Measurements from ENCODE around the gene PSAP.

PSAP gene

DNA sequence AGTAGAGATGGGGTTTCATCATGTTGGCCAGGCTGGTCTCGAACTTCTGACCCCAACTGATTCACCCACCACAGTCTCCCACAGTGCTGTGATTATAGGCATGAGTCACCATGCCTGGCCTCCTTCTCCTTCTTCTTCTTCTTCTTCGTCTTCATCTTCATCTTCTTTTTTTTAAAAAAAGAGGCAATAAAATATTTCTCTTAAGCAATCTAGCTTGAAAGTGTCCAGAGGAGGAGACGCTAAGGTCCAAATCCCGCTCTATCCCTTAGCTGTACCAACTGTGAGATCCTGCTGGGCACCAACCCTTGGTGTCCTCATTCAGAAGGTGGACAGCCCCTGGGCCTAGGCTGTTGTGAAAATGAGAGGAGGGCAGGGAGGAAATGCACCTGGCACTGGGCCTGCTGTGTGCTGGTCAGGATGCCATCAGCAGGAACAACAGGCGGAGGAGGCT, 13.9 kb upstream of the PSAP start:
- peaks cover 4% of the 10 kb centered on the region for H3K36me3 Mint-ChIP-seq (ENCODE audit: low read depth)
- H3K4me3 Mint-ChIP-seq: no peak overlapping the region
- H3K4me1 Mint-ChIP-seq: peaks cover 19% of the 10 kb centered on the region
- no peaks in the 10 kb centered on the region for H3K27me3 Mint-ChIP-seq (ENCODE audit: low read depth, poor library complexity)
- no peak for DNase-seq
- H3K9me3 Mint-ChIP-seq: peaks cover 13% of the 10 kb centered on the region
- TF ChIP-seq, protein P1, sequence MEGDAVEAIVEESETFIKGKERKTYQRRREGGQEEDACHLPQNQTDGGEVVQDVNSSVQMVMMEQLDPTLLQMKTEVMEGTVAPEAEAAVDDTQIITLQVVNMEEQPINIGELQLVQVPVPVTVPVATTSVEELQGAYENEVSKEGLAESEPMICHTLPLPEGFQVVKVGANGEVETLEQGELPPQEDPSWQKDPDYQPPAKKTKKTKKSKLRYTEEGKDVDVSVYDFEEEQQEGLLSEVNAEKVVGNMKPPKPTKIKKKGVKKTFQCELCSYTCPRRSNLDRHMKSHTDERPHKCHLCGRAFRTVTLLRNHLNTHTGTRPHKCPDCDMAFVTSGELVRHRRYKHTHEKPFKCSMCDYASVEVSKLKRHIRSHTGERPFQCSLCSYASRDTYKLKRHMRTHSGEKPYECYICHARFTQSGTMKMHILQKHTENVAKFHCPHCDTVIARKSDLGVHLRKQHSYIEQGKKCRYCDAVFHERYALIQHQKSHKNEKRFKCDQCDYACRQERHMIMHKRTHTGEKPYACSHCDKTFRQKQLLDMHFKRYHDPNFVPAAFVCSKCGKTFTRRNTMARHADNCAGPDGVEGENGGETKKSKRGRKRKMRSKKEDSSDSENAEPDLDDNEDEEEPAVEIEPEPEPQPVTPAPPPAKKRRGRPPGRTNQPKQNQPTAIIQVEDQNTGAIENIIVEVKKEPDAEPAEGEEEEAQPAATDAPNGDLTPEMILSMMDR (IDR thresholded peaks at IDR 0.05): no peak
- no peak overlapping the region for H3K27ac Mint-ChIP-seq

DNA sequence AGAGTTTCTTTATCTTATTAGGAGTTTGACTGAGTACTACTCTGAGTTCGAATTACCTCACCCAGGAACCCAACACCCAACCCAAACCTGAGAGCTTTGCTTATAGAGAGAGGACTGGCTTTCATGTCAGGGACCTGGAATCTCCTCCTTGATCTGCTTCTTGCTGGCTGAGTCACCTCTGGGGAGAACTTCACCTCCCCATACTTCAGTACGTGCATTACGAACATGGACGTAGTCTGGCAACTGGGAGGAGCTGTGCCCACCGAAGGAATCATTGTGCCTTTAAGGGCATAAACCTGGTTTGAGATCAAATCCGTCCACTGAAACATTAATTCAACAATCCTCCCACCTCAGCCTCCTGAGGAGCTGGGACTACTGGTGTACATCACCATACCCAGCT, 12.2 kb upstream of the PSAP start:
- Mint-ChIP-seq H3K36me3 (ENCODE audit: low read depth) (peaks cover under 1% of the 10 kb centered on the region), H3K27me3 (ENCODE audit: low read depth, poor library complexity) (peaks cover 2% of the 10 kb centered on the region), H3K4me3 (no peak overlapping the region), H3K27ac (peak overlapping the region; percentile 42), H3K9me3 (peaks cover 5% of the 10 kb centered on the region), H3K4me1 (peaks cover 20% of the 10 kb centered on the region)
- DNase-seq: no peak
- TF ChIP-seq, protein P1 (IDR thresholded peaks at IDR 0.05): no peak

DNA sequence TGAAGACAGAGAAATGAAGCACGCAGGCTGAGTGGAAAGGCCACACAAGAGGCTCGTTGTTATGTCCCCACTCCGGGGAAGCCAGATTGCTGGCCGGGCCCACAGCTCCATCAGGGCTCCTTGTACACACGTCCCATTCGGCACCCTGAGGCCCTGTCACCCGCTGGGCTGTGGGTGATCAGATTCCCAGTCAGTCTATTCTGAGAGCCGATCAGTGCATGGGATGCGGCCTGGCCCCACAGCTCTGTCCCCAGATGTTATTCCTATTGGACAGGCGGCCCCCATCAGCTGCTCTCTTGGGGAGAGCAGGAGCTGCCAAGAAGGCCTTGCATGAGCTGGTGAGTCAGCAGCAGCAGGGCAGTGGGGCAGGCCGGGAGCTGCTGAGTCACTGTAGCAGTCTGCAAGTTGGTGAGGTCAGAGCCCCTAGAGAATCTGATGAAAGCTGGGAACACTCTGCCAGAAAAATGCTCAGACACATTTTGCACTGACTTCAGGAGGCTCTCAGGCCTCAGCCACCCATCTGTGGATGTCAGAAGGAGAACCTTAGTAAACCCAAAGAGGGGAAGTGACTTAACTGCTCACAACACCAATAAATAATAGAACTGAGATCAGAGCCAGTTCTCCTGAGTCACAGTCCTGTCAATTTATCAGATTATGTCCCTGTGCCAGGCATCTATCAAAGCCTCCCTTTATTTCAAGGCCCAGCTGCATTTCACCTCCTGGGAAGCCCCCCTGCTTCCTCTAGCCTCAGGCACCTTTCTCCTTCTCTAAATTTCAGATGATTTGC, 9.4 kb upstream of the PSAP start:
- H3K36me3 Mint-ChIP-seq (ENCODE audit: low read depth): no peaks in the 10 kb centered on the region
- peaks cover 17% of the 10 kb centered on the region for H3K4me1 Mint-ChIP-seq
- H3K9me3 Mint-ChIP-seq: no peaks in the 10 kb centered on the region
- peak; percentile 51 for DNase-seq
- no peak overlapping the region for H3K4me3 Mint-ChIP-seq
- peaks cover 2% of the 10 kb centered on the region for H3K27me3 Mint-ChIP-seq (ENCODE audit: low read depth, poor library complexity)
- TF ChIP-seq, protein P1 (IDR thresholded peaks at IDR 0.05): no peak
- peak overlapping the region; percentile 98 for H3K27ac Mint-ChIP-seq

DNA sequence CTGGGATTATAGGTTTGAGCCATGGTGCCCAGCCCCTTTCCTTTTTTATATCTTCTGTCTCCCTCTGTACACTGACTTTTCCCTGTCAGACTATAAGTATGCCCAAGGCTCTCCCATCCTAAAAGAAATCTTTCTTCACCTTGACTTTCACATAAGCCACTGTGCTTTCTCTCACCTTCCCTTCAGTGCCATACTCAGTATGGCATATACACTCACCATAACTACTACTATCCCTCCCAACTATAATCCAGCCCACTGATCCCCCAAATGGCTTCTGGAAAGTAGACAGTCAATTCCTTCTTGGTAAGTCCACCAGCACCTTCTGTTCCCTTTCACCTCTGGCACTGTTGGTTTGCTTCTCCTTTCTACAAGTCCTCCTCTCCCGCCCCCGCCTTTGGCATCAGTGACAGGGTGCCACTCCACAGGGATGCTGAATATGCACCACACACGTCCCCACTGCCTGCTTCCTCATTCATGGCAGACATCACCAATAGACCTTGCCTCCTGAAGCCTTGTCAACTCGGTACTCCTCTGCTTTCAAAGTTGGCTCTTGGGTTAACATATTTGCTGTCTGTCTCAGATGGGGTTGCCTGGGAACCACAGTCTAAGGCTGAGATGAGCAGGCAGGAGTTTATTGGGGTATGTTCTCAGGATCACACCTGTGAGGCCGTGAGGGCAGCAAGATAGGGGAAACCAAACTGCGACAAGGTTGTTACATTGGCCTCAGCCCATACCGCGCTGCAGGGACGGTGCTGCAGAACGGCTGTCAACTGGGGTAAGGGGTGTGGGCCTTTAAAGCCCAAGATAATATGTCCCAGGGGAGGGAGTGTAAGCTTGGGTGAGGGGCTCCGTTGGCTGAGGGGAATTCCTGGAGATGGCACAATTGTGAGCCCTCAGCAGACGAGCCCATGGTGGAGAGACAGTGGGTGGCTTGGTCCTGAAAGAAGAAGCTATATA, 7.2 kb upstream of the PSAP start:
- peaks cover 12% of the 10 kb centered on the region for H3K4me1 Mint-ChIP-seq
- H3K27ac Mint-ChIP-seq: peak overlapping the region; percentile 3
- H3K9me3 Mint-ChIP-seq: no peaks in the 10 kb centered on the region
- H3K4me3 Mint-ChIP-seq: no peak overlapping the region
- peaks cover 2% of the 10 kb centered on the region for H3K27me3 Mint-ChIP-seq (ENCODE audit: low read depth, poor library complexity)
- H3K36me3 Mint-ChIP-seq (ENCODE audit: low read depth): no peaks in the 10 kb centered on the region
- TF ChIP-seq, protein P1 (IDR thresholded peaks at IDR 0.05): no peak
- DNase-seq: no peak

DNA sequence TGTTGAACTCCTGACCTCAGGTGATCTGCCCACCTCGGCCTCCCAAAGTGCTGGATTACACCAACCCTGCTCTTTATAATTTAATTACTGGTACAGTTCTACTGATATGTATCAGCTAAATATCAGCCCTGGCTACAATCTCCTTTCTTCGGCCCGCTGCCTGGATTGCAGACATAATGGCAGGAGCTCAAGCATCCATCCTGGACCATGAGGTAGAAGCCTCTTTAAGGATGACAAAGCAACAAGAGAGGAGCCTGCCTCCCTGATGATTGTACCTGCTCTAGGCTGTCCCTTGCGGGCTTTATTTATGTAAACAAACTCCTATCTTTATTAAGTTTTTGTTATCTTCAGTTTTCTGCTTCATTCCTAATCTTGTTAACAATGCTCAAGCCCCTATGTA, 5.6 kb upstream of the PSAP start:
- H3K4me1 Mint-ChIP-seq: peaks cover 19% of the 10 kb centered on the region
- no peak overlapping the region for H3K4me3 Mint-ChIP-seq
- H3K9me3 Mint-ChIP-seq: no peaks in the 10 kb centered on the region
- H3K27me3 Mint-ChIP-seq (ENCODE audit: low read depth, poor library complexity): peaks cover 2% of the 10 kb centered on the region
- DNase-seq: no peak
- H3K27ac Mint-ChIP-seq: no peak overlapping the region
- no peaks in the 10 kb centered on the region for H3K36me3 Mint-ChIP-seq (ENCODE audit: low read depth)
- TF ChIP-seq, protein P1 (IDR thresholded peaks at IDR 0.05): no peak
